Activated naive CD8-positive, alpha-beta T cell treated with anti-CD3 and anti-CD28 coated beads, Interleukin-2, amount 50 U/mL, for 16 hours (primary cell): ENCODE results near the gene IGSF1.

Experiments
- DNase-seq: peaks from one replicate; pipeline ENCODE4 v3.0.0-alpha.2; 2020; ENCODE audit warnings: low read depth, low spot score

Gene IGSF1, protein sequence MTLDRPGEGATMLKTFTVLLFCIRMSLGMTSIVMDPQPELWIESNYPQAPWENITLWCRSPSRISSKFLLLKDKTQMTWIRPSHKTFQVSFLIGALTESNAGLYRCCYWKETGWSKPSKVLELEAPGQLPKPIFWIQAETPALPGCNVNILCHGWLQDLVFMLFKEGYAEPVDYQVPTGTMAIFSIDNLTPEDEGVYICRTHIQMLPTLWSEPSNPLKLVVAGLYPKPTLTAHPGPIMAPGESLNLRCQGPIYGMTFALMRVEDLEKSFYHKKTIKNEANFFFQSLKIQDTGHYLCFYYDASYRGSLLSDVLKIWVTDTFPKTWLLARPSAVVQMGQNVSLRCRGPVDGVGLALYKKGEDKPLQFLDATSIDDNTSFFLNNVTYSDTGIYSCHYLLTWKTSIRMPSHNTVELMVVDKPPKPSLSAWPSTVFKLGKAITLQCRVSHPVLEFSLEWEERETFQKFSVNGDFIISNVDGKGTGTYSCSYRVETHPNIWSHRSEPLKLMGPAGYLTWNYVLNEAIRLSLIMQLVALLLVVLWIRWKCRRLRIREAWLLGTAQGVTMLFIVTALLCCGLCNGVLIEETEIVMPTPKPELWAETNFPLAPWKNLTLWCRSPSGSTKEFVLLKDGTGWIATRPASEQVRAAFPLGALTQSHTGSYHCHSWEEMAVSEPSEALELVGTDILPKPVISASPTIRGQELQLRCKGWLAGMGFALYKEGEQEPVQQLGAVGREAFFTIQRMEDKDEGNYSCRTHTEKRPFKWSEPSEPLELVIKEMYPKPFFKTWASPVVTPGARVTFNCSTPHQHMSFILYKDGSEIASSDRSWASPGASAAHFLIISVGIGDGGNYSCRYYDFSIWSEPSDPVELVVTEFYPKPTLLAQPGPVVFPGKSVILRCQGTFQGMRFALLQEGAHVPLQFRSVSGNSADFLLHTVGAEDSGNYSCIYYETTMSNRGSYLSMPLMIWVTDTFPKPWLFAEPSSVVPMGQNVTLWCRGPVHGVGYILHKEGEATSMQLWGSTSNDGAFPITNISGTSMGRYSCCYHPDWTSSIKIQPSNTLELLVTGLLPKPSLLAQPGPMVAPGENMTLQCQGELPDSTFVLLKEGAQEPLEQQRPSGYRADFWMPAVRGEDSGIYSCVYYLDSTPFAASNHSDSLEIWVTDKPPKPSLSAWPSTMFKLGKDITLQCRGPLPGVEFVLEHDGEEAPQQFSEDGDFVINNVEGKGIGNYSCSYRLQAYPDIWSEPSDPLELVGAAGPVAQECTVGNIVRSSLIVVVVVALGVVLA (N-terminal part only)

GRCh38 chrX:131288738-131289511, at the start of gene IGSF1:
Gene IGSF1, minus strand, starts transcription at chrX:131289306. Its CDS starts 2,632 bp downstream, at chrX:131286674.
- DNase-seq = no peak

DNA sequence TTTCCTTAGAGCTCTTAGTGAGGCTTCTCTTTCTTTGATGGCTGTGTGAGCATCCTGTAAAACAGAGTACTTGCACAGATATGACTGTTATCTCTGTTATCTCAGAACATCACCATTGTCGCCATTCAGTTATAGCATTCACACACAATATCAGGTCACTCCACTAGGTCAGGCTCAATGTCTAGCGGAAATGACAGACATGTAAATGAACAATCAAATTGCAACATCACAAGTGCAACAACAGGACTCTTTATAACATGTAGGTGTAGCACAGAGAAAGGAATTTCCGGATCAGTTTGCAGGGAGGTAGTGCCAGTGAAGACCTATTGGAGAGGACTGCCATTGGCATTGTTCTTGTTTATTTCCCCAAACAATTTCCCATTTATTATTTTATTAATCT, 43.2 kb upstream of the IGSF1 start:
- no peak for DNase-seq

DNA sequence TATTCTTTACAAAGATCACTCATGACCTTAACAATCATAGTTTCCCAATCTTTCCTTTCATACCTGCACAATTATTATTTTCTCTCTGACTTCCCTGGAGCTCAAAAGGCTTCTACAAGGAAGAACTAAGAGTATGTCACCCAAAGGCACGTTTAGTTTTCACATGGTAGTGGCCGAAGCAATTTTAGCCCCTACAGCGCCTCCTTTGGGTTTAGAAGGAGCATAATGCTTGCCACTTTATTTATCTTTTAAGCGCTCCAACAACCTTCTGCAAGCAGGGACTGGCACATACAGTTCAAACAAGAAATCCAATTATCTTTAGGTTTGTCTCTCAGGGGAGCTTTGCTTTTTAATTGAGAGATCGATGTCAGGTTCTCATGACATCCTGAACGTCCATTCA, 42.0 kb upstream of the IGSF1 start:
- no peak for DNase-seq

DNA sequence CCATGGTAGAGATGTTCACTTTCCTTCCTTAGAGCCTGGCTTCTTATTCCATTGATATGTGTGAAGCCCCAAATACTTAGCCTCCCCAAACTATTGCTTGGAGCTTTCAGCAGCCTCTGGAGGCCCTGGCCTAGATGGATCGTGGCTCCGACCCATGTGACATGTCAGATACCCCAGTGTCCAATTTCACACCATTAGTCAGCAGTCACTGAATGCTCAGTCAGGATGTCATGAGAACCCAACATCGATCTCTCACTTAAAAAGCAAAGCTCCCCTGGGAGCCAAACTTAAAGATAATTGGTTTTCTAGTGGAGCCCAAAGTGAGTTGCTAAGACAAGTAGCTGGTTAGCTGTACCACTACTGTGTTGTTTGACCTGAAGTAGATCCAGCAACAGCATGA, 41.6 kb upstream of the IGSF1 start:
- DNase-seq = no peak

DNA sequence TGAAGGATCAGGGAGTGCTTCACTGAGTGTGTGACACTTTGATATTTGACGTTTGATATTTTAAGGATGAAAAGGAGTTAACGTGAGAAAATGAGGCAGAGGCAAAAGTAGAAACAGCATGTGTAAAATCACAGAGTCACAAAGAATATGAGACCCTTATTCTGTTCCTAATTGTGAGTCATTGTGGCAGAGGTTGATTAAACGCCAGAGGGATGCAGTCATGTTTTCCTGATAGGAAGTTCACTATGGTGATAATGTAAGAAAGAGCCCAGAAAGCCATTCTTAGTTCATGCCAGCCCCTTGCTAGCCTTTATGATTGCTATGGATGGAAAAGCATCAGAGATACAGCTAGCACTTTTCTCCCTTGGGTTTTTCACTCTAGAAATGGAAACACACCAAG, 33.5 kb upstream of the IGSF1 start:
- no peak for DNase-seq

GRCh38 chrX:131317326-131317725, 28.2 kb upstream of the IGSF1 start:
- DNase-seq = no peak

DNA sequence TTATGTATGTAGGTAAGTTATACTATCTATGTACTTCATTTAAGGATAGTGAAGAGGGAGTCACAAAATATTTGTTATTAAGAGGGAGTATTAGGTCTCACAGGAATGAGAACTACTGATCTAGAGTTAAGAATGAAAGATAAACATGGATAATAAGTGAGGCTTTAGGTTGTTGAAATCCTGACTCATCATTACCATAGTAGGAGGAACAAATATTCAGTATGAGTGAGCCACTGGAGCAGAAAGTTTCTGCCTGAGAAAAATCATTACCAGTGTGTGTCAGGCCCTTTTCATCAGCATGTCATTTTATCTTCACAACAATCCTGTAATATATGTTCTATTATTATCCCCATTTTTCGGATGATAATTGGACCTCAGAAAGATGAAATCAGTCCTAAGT, 27.2 kb upstream of the IGSF1 start:
- no peak for DNase-seq

DNA sequence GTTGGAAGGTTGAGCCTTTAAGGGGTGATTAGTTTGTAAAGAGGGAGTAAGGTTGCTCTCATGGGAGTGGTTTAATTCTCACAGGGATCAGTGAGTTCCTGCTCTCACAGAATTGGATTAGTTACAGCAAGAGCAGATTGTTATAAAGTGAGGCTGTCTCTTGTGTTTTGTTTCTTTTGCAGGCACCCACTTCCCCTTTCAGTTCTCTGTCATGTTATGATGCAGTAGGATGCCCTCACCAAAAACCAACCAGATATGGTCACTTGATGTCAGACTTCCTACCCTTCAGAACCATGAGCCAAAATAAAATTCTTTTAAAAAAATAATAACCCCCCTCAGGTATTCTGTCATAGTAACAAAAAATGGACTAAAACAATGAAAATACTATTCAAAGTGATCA, 19.9 kb upstream of the IGSF1 start:
- no peak for DNase-seq

DNA sequence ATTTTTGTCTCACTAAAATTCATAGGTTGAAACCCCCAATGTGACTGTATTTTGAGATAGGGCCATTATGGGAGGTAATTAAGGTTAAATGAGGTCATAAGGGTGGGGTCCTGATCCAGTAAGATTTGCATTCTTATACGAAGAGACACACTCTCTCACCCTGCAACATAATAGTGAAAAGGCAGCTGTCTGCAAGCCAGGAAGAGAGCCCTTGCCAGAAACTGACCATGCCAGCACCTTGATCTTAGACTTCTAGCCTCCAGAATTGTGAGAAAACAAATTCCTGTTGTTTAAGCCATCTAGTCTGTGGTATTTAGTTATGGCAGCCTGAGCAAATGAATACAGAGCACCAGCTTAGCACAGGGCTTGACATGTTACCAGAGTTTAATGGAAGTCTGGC, 17.5 kb upstream of the IGSF1 start:
- no peak for DNase-seq

DNA sequence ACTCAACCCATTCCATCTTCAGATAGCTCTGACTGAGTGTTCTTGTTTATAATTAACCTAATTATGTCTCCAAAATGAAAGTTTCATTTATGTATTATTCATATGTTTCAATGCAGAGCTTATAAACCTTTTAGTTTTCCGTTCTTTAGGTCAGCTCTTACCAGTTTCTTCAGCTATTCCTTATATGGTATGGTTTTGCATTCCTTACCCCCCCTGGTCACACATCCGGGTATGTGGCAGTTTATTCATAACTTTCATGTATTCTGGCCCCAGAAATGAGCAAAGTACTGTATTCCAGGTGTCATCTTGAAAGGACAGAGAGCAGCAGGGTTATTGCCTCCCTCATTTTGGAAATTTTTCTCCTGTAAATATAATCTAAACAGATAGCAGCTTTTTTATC, 16.8 kb upstream of the IGSF1 start:
- DNase-seq = no peak

DNA sequence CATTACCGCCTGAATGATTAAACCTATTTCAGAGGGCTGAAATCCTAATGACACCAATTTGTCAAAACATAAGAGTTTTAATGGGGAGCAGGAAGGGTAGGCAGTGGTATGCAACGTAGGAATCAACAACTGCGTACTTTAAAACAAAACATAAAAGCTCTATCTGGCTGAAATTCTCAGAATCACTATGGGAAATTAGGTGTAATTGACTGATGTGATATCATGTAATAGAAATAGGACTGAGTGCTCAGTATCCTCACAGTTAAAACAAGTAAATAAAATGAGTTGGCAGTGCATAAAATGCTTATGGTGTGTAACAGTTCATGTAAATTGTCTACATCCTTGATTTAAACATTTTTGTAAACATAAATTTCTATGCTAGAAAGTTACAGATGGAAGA, 13.6 kb upstream of the IGSF1 start:
- DNase-seq = no peak

DNA sequence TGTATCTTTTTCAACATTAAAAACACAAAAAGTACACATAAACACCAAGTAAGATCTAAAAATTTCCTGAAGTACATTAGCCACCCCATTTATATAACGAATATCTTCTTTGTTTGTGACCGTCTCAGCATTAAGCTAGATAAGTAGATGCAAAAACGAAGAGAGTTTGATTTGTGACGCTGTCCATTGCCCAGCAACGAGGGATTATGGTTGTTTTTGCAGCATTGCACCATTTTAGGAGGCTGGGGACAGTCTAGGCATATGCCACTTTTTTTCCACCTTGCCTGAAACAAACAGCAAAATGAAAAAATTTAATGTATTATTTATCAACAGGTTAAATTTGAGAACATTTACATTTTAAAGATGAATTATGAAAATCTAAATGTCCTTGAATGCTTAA, 12.0 kb upstream of the IGSF1 start:
- no peak for DNase-seq

DNA sequence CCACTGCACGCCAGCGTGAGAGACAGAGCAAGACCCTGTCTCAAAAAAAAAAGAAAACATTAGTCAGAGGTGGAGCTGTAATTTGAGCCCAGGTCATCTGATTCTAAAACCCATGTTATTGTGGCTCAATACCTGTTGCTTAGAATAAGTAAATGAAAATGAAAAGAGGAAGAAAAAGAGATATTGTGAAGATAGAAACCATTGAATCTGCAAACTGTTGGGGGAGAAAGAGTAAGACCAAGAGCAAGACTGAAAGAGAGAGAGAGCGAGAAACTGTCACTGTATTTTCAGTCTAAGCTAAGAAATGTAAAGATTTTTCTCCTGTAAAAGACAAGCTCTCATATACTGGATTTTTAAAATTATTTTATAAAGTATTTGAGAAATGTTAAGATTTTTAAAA, 9.7 kb upstream of the IGSF1 start:
- DNase-seq = no peak

- DNase-seq = no peak
These were observed 8.9 kb upstream of the IGSF1 start for GRCh38 chrX:131298036-131298435.

GRCh38 chrX:131289527-131289926, 421 bp upstream of the IGSF1 start:
- no peak for DNase-seq

DNA sequence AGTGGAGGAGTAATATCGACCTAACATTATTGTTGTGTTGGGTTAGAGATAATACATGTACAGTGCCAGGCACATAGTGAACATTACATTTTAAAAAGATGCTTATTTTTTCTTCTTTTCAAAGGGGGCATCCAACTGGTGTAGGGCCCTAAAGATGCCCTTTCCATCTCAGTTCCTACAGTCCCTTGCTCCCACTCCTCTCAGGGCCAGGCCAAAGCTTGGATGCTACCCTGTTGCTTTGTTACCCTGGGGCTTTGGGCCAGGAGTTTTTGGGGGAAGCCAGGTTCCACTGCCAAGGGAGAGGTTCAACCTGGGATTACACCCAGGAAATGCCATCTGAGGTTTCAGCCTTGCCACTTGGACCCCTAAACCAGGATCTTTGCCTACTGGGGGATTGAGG, 918 bp downstream of the IGSF1 start:
- DNase-seq = no peak

DNA sequence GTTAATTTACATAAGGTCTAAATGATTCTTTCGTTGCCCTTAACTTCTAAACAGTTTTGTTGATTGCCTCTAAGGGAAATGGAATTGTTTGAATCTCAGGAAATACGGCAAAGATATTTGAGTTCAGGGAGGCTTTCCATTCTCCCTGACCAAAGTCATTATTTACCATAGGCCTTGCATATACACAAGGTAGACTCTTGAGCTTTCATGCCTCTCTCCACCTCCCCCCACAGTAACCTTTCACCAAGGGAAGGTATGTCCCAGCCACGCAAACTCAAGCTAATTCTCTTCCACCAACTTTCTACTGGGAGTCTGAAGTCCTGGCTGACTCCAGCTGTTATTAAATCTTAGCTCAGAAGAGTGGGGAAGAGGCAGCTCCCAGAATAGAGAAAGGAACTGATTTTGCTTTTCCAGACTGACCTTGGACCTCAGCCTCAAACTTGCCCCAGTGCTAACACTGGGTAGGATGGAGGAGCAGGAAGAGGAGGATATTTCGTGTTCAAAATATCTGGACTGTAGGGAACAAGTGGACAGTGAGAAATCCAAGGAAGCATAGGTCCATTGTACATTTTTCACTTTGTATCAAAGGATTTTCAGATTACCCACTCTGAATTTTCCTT, 1.4 kb downstream of the IGSF1 start:
- DNase-seq = no peak

- DNase-seq = no peak
These were observed 9.5 kb downstream of the IGSF1 start for GRCh38 chrX:131279617-131280016.

- DNase-seq = no peak
These were observed 9.9 kb downstream of the IGSF1 start for GRCh38 chrX:131279197-131279596.

DNA sequence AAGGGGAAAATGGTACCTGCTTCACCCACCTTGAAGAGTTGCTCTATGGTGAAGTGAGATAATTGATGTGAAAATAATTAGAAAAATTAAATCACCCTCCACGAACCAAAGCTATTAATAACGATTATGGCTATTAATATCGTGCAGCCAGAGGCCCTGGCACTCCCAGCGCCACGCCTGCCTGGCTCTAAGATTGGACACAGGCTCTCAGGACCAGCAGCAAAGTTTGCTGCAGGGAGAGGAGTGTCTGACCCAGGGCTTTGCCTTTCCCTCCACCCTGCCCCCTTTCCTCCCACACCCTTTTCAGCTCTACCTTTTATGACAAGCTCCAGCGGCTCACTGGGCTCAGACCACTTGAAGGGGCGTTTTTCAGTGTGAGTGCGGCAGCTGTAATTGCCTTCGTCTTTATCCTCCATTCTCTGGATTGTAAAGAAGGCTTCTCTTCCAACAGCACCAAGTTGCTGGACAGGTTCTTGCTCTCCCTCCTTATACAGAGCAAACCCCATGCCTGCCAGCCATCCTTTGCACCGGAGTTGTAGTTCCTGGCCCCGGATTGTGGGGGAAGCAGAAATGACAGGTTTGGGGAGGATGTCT, 11.5 kb downstream of the IGSF1 start:
- no peak for DNase-seq
